Activated naive CD8-positive, alpha-beta T cell treated with anti-CD3 and anti-CD28 coated beads, Interleukin-2, amount 50 U/mL, for 16 hours (primary cell): Measurements from ENCODE around the gene RNF43.

ENCODE experiments used
- DNase-seq: peaks from one replicate; pipeline ENCODE4 v3.0.0-alpha.2; 2020; ENCODE audit warnings: low read depth, low spot score

The RNF43 gene

DNA sequence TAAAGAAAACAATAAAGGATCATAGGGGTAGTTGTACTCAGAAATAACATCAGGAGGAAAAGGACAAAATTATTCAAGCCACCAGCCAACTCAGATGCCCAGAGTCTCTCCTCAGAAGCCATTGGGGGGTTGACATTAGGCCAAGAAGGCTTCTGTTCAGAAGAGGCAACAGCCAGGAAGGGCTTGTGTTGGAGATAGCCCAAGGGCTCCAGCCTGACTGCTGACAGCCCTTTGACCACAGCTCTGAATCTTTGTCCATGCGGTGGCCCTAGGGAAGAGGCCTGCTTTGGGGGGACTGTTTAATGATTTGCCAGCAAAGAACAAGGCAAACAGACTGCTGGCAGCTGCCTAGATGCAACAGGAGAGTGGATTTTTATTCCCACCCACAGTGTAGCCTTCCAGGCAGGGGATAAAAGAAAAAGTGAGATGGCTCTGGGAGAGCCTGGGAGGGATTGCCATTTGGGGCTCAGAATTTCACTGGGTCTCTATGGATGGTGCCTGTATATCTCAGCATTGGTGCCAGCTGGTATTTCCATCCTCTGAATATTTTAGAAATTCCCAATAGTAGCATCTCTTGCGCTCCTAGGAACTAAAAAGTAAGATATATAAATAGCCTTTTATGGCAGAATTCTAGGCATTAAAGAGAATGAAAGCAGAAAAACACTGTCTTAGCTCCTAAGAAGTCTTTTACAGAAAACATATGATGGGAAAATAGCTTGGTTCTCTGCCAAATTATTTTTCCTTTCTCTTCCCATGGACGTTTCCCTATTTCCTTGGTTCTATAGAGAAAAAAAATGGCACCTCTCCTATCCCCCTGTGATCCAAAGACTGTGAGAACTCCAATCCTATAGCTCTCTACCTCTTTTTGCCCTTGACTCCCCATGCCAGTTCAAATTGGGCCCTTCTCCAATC, 36.0 kb downstream of the RNF43 start:
- no peak for DNase-seq

DNA sequence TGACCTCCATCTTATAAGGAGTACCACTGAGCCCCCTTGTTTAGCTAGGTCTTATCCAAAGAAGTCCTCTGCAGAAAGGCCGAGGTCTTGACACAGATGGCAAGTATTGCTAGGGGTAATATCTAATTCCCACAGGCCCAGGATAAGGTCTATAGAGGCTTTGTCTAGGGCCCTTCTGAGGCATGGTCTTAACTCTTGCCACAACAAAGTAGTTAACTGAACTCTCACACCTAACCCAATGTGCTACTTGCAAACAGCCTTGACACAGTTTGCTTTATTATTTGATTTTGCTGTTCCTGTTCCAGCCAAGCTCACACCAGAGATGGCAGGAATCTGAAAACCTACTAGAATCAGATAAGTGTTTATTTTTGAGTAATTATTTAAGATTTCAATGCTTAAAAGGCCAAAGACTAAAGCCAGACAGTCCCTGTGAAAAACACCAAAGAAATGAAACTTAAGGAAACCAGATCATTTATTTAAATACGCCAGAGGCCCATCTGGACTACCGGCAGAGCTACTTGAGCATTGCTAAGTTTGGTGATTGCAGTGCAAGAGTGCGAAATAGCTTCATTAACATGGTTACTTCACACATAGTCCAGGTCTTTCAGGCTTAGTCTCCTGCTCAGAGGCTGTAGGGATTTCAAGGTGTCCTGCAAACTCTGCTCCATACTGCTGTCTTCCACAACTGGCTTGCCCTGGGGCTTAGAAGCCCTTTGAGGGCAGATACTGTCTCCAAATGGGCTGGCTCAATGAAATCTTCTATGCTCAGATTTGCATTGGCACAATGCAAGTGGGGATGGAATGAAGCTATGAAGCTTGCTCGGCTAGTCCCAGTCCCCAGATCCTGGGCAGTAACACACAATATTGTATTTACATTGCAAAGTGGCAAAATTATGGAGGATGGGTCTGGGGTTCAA, 36.9 kb downstream of the RNF43 start:
- no peak for DNase-seq

DNA sequence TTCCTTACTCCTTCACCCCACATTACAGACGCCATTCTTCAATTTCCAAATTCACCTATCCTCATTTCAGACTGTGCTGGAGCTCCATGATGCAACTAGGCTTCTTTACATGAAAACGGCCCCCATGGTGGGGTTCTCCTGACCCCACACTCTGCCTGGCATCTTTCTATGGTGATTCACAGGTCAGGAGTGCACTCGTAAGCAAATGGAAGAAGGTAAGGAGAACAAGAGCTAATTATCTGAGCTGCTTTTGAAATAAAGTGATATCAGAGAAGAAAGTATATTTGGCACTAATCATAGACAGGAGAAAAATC, 37.9 kb downstream of the RNF43 start:
- no peak for DNase-seq

DNA sequence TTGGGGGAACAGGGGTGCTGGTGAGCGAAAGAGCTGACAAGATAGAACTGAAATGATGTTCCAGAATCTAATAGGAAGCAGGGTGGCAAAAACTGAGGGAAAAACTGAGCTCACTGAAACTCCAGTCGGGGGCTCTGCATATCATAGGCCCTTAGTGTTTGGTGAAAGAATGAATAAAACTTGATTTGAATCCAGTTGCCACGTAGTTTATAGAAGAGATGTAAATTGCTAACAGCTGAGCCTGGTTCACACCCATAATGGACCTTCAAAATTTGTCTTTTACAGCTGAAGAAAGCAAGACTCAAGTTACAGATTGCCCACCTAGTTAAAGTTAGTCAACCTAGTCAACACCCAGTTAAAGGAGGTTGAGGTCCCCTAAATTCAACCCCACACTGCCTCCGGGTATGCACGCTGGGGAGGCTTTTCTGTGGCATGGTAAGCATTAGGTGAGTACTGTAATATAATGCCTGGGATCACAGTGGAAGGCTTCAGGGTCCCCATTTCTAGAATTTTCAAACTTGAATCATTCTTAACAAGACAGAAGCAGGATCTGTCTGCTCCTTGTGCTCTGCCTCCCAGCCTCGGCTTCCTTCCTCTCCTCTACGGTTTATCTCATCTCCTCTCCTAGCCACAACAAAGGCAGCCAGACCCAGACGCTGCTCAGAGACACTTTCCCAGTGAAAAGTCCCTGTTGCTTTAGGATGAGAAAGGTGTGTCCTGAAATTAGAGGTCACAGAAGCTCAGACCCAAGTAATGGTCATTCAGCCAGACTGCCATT, 38.4 kb downstream of the RNF43 start:
- DNase-seq = no peak

DNA sequence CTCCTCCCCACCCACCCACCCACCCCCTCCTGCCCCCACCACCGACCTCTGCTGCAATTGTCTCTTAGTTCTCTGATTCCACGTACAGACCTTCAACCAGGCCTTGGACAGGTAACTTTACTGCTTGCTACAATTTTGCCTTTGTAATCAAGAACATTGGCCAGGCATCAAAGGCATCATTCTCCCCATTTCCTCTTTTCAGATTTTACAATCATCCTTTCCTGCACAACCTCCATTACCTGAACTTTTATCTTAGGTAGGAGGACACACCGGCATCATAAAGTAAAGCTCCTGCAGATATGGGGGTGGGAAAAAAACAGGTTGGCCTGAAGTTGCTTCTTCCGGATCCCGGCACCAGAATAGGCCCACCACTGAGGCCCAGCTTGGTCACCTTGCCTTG, 39.7 kb downstream of the RNF43 start:
- no peak for DNase-seq

DNA sequence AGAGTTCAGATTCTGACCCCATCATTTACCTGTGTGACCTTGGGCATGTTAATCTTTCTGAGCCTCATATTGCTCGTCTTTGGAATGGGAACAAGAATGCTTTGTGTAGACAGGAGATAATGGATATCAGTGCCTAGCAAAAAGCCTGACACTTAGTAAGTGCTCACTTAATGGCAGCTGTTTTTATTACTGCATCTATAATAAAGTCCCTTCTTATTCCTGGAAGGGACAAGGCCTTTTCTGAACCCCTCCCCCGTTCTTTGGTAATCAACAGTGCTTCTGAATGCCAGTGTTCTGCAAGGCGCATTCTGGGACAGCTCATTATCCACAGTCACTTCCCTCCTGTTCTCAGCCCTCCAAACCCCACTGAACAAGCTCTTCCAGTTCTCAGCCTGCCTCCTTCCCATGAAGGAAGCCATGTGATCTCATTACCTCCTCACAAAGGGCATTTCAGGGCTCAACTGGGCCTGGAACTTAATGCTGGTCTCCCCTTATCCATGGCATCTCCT, 40.2 kb downstream of the RNF43 start:
- DNase-seq = no peak

DNA sequence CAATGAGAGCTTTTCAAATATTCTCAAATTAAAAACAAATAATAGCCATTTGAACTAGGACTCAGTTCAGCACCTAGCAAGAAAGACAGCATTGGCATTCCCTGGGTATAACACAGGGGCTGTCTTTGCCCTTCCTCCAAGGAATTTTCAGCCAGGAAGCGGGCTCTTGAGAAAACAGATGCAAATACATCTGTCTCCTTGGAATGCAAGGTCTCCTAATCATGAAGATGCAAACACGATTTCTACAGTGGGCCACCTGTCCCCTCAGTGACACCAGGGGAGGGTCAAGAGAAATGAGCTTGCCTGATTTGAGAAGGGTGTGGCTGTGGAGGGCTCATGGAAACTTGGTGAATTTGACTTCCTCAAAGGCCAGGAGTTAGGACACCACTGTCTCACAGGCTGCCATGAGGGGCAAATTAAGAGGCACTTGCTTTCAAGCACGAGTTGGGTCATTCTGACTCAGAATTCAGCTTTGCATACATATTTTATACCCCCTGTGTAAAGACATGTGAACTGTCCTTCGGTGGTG, 40.8 kb downstream of the RNF43 start:
- DNase-seq = no peak

DNA sequence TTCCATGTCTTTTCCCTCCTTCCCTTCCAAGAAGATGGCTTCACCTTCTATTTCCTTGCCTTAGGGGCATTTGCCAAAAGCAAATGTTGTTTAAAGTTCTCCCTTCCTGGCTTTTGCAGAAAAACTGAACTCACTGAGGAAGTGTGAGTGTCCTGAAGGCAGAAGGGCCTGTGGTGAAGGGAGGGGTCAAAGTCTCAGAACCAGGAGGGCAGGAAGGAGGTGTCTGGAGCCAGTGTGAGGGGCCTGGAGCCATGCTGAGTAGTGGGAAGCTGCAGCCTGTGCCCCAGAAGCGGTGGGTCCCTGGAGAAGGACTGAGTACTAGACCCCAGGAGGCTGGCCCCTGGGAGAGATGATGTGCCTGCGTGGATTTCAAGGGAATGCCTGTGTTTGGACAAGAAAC, 41.5 kb downstream of the RNF43 start:
- no peak for DNase-seq

DNA sequence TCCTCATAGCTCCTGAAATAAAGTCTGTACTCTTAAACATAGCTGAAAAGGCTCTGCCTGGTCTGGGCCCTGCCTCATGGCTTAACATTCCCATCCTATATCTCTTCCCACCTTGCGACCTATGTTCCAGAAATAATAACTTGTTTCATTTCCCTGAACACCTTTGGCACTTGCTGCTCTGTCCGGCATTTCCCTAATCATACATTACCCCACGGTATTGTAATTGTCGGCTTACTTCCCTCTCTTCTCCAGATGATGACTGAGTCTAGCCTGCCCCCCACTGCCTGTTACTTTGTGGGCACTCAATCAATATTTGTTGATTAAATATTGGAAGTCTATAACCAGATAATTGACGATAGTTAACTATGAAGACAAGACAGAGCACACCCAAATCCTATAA, 42.1 kb downstream of the RNF43 start:
- no peak for DNase-seq

DNA sequence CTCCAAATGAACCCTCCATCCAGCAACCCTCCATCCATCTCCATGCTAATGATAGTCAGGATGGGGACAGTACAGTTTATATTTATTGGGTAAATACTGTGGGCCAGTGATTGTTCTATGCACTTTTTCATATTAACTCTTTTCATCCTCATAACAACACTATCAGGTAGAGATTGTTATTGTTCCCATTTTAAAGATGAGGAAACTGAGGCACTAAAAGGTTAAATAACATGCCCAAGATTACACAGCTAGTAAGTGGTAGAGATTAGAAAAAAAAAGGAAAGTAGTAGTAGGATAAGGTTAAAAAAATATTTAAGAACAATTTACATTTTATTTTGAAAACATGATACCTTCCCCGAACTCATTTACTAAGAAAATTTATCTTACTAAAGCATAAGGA, 43.4 kb downstream of the RNF43 start:
- DNase-seq = no peak

DNA sequence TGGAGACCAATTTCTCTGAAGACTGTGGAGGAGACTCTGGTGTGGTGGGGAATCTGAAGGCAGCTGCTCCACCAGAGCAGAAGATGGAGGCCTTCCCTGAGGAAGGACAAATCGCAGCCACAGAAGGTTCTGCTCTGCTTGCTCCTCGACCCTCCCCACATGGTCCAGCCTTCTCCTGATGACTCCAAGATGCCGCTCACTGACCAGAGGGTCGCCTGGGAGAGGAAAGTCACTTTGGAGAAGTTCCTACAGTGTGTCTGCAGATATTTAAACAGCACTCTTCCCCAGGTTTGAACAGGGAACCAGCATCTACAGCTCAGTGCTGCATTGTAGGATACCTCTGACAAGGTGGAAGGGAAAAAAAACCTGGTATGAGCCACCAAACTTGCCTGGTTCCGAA, 44.3 kb downstream of the RNF43 start:
- no peak for DNase-seq

DNA sequence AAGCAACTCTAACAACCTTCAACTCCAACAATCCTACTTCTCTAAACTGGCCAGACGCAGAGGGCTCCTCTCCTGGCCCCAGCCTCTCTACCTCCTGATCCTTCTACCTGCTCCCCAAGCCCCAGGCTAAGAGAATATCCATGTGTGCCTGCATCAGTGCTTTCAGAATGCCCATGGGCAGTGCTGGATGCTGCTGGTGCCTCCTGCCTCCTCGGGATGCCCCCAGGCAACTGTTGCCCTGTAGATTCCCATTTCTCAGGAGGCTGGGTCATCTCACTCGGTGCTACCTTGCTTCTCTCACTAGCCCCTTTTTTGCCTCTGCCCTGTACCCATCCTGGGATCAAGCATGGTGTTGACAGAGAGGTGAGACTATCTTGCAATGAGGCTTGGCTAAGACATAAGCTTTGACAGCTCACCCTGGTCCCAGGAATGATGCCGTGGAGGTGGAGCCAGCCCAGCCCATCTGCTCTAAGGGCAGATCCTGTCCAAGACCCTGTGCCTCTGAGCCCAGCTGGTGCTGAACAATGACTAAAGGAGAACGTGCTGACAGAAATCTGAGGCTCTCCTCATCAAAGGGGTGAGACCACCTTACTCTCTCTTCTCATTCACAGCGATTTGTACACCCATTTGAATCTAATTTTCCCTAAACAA, 45.9 kb downstream of the RNF43 start:
- DNase-seq = no peak

DNA sequence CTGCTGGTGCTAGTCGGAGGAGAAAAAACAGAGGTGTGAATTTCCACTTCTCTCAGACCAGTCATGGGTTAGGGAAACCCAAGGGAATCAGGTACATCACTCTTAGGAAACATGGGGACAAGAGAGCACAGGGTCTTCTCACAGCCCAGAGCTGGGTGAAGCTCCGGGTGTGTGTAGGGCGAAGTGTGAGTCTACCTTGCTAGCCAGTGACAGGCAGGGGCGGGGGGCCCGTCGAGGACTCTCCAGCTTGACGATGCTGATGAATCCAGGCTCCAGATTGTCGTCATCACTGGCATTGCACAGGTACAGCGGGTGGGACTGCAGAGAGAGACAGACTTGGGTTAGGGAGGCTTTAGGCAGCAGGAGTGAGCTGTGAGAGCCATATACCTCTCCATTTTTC, 46.6 kb downstream of the RNF43 start:
- no peak for DNase-seq

DNA sequence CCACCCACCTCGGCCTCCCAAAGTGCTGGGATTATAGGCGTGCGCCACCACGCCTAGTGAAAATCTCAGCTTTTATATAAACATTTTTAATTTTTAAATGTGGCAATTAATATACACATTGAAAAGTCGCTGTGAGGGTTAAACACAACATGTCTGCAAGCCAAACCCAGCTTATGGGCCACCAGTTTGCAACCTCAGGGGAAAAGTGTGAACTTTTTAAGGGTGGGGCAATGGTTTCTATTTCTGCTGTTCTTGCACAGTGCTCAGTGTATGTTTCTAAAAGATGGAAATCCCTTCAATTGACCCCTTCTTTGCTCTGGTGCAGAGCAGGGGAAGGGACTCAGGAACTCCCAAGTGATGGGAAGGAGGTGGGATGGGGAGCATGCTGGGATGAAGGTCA, 47.0 kb downstream of the RNF43 start:
- DNase-seq = no peak

DNA sequence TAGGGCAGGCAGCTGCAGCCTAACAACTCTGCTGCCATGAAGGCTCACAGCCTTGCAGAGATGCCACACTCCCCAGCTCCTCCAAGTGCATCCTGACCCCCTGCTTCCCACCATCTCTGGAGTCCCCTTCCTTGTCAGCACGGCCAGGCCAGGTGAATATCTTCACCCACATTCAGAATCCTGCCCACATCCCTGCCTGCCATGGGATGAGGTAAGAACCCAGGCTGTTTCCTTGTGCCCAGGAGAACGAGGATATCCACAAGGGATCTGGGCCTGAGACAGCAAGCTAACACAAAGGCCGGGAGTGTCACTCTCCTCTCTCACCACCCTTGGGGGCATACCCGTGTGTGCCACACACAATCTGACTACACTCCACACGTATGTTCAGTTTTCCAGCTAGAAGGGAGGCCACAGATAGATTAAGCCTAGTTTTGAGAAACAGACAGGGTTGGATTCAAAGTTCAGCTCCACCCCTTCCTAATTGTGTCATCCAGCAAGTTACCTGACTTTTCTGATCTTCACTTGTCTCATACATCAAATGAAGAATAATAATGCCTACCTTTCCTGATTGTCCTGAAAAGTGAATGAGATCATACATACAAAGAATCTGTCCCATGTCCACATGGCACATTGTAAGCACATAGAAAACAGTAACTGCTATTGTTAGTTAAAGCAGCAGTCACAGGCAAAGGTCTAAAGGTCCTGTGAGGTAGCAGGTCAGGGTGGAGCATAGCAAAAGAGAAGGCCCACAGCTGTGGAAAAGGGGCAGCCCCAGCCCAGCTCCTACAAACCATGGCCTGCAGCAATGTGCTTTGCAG, 47.9 kb downstream of the RNF43 start:
- no peak for DNase-seq

DNA sequence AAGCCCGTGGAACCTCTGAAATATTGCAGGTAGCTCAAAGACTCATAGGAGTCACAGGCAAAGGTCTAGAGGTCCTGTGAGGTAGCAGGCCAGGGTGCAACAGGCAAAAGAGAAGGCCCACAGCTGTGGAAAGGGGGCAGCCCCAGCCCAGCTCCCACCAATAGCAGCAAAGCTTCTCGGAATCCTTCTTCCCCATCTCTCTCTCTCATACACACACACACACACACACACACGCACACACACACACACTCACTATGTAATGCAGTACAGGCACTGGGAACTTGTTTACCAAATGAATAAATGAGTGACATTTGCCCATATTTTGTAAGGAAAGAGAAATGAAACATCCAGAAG, 48.5 kb downstream of the RNF43 start:
- no peak for DNase-seq
